Right hindlimb (tissue), 1 donor: ENCODE data around the gene RFC4.

Experiments used
- DNase-seq: peaks from one replicate; pipeline ENCODE4 v3.0.0-alpha.2; 2018

The RFC4 gene

DNA sequence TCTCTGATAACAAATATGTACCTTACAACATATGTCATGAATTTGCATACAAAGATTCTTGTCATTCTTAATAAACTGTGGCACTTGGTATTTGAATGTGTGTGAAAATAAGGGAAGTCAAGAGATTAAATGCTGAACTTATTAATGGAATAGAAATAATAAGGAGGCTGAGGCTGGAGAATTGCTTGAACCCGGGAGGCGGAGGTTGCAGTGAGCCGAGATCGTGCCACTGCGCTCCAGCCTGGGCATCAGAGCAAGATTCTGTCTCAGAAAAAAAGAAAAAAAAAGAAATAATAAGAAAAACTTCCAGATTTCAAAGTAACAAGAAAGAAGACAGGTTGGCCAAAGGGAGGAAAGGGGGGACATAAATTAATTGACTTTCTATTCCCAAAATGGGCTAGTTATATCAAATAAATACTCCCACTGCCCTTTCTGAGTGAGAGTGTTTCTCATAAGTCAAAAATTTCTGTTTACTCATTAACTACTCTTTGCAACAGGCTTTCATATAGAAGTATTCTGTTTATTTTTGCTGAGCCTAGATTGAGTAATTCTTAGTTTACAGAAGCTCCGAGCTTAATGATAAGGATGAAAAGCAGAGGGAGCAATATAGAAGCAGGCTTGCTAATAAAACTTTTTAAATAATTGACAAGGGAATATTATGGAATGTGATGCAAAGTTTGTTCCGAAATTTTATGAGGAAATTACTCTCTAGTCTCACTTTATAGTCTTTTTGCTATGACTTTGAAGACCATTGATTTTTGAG, 63.5 kb downstream of the RFC4 start:
- no peak for DNase-seq
